Right lobe of liver (tissue), 4 donors: Measurements from ENCODE around the gene IL25.

ENCODE experiments used
- POLR2A ChIP-seq: fragments of 450-650 bp; IDR thresholded peaks from one replicate; pipeline ENCODE4 v1.6.1; 2017; ENCODE audit warnings: antibody characterized with exemption, mild to moderate bottlenecking
- TF ChIP-seq, protein P1 (sequence below), 4 donors: fragments of 200-600 bp in 3 of 4; fragments of 450-650 bp in 1 of 4; IDR thresholded peaks; one replicate each; pipeline versions ENCODE4 v1.5.1 to v1.8.0; 2016 to 2022; ENCODE audit warnings: antibody characterized with exemption in 4 of 4, mild to moderate bottlenecking in 2 of 4
- donor health status: DM: no; HTN: no; CAD: no.
- donor health status: DM: no; HTN: no; CAD: no.
- donor health status: DM: no; HTN: yes; CAD: no.

DNA sequence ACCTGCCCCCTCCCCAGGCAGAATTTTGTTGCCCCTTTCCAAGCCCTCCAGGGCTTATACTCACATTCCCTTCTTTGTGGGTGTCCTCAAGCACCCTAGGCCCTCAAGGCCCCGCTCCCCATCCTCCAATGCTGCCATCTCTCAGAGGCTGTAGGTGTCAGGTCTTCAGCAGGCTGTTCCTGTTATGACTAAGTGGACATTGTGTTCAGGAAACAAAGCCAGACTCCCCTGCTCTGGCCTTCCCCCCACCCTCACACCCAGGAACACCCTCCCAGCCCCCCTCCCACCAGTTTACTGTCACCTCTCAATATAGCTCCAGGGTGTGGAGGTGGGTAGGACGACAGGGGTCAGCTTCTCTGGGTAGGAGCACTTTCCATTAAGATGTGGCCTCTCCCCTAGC, 36.9 kb downstream of the IL25 start:
- TF ChIP-seq, protein P1, sequence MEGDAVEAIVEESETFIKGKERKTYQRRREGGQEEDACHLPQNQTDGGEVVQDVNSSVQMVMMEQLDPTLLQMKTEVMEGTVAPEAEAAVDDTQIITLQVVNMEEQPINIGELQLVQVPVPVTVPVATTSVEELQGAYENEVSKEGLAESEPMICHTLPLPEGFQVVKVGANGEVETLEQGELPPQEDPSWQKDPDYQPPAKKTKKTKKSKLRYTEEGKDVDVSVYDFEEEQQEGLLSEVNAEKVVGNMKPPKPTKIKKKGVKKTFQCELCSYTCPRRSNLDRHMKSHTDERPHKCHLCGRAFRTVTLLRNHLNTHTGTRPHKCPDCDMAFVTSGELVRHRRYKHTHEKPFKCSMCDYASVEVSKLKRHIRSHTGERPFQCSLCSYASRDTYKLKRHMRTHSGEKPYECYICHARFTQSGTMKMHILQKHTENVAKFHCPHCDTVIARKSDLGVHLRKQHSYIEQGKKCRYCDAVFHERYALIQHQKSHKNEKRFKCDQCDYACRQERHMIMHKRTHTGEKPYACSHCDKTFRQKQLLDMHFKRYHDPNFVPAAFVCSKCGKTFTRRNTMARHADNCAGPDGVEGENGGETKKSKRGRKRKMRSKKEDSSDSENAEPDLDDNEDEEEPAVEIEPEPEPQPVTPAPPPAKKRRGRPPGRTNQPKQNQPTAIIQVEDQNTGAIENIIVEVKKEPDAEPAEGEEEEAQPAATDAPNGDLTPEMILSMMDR (IDR thresholded peaks at IDR 0.05) = no peak
- TF ChIP-seq POLR2A = no peak
